IMR-90 (cell line): ENCODE data around the gene NMT1. TPM values are rescaled to one million over a fixed set of nuclear protein-coding genes. Genes with fewer than 3 reads are reported as not detected.
A peak's percentile ranks its signal among the peaks of the same experiment; 100 is the strongest.

ENCODE experiments used
- ATAC-seq: fragments of 200-7000 bp; cut with Tn5 transposase; 2 replicates; pipeline ENCODE4 v1.9.1; 2020; ENCODE audit warnings: low read depth, mild to moderate bottlenecking, moderate library complexity
- BruUV-seq: library from RNA; stranded (reverse); fragments of 400-500 nt; replicated peaks from 2 replicates; lab custom pipeline; 2021; lab: Mats Ljungman, UMichigan
- CTCF ChIA-PET: fragments of 300-600 bp; formaldehyde crosslinking; extraction: SDS; loops from one replicate; lab custom pipeline; 2021; ENCODE audit warnings: antibody characterized with exemption; lab: Yijun Ruan, JAX
- POLR2A ChIA-PET: fragments of 300-600 bp; sonication (Branson Sonifier 250); formaldehyde crosslinking; loops from one replicate; lab custom pipeline; 2022; ENCODE audit warnings: antibody characterized with exemption; ENCODE audit not compliant: unreplicated experiment; lab: Charles Lee
- DNase-seq: peaks from one replicate; pipeline ENCODE4 v3.0.0; 2013
- H2AFZ ChIP-seq: replicated peaks from 2 replicates; pipeline ENCODE3; 2013; ENCODE audit warnings: low read length, mild to moderate bottlenecking; ENCODE audit not compliant: poor library complexity
- H2AK5ac ChIP-seq: 2 replicates; pipeline ENCODE4 v1.6.1; 2013; ENCODE audit warnings: low read depth, low read length, inconsistent platforms
- H2AK9ac ChIP-seq: replicated peaks from 2 replicates; pipeline ENCODE3; 2013; ENCODE audit warnings: mild to moderate bottlenecking, low read depth, low read length, moderate library complexity; ENCODE audit not compliant: poor library complexity
- H2BK120ac ChIP-seq: 2 replicates; pipeline ENCODE4 v1.6.1; 2013; ENCODE audit warnings: low read depth, low read length, inconsistent platforms
- H2BK15ac ChIP-seq: 3 replicates; pipeline ENCODE4 v1.6.1; 2013; ENCODE audit warnings: low read depth, low read length, inconsistent platforms
- H2BK20ac ChIP-seq: 2 replicates; pipeline ENCODE4 v1.6.1; 2013; ENCODE audit warnings: low read depth, mild to moderate bottlenecking, inconsistent platforms, low read length, moderate library complexity
- H2BK5ac ChIP-seq: 2 replicates; pipeline ENCODE4 v1.6.1; 2013; ENCODE audit warnings: mild to moderate bottlenecking, low read depth, low read length, inconsistent platforms; ENCODE audit not compliant: poor library complexity, severe bottlenecking
- H3K14ac ChIP-seq: replicated peaks from 2 replicates; pipeline ENCODE4 v1.6.1; 2013; ENCODE audit warnings: low read depth, low read length, inconsistent platforms
- H3K18ac ChIP-seq: 2 replicates; pipeline ENCODE4 v1.6.1; 2013; ENCODE audit warnings: low read depth, low read length, control low read depth
- H3K23ac ChIP-seq: 2 replicates; pipeline ENCODE4 v1.6.1; 2013; ENCODE audit warnings: low read depth, low read length, inconsistent platforms
- H3K27ac ChIP-seq: 2 replicates; pipeline ENCODE4 v1.5.1; 2013; ENCODE audit warnings: mild to moderate bottlenecking, control low read depth, low read length; ENCODE audit not compliant: insufficient read depth
- H3K27me3 ChIP-seq: 2 replicates; pipeline ENCODE4 v1.6.1; 2013; ENCODE audit warnings: low read length; ENCODE audit not compliant: control insufficient read depth, insufficient read depth
- H3K36me3 ChIP-seq: 2 replicates; pipeline ENCODE4 v1.6.1; 2013; ENCODE audit warnings: low read length, mixed read lengths; ENCODE audit not compliant: control insufficient read depth, insufficient read depth
- H3K4ac ChIP-seq: 2 replicates; pipeline ENCODE4 v1.6.1; 2013; ENCODE audit warnings: low read depth, low read length, inconsistent platforms
- H3K4me1 ChIP-seq: 2 replicates; pipeline ENCODE4 v1.6.1; 2013; ENCODE audit warnings: low read length, mixed read lengths; ENCODE audit not compliant: control insufficient read depth, insufficient read depth
- H3K4me2 ChIP-seq: 2 replicates; pipeline ENCODE4 v1.6.1; 2013; ENCODE audit warnings: low read depth, mild to moderate bottlenecking, control low read depth, low read length, moderate library complexity
- H3K4me3 ChIP-seq: 2 replicates; pipeline ENCODE4 v1.5.1; 2013; ENCODE audit warnings: low read depth, mild to moderate bottlenecking, control low read depth, low read length, moderate library complexity; ENCODE audit not compliant: insufficient read depth
- H3K56ac ChIP-seq: 2 replicates; pipeline ENCODE4 v1.6.1; 2013; ENCODE audit warnings: low read length, inconsistent platforms; ENCODE audit not compliant: insufficient read depth; ENCODE audit errors: extremely low read depth
- H3K79me1 ChIP-seq, 2 experiments: 2 replicates each; pipeline ENCODE4 v1.6.1; 2013; ENCODE audit warnings: low read length in 2 of 2, inconsistent platforms in 1 of 2, low read depth in 1 of 2
- H3K9ac ChIP-seq: 2 replicates; pipeline ENCODE4 v1.6.1; 2013; ENCODE audit warnings: low read depth, low read length, control low read depth
- H3K9me1 ChIP-seq: 2 replicates; pipeline ENCODE4 v1.6.1; 2013; ENCODE audit warnings: low read length, inconsistent platforms; ENCODE audit not compliant: insufficient read depth
- H3K9me3 ChIP-seq: 2 replicates; pipeline ENCODE4 v1.6.1; 2013; ENCODE audit warnings: low read length; ENCODE audit not compliant: control insufficient read depth, insufficient read depth
- H4K20me1 ChIP-seq: 2 replicates; pipeline ENCODE4 v1.6.1; 2013; ENCODE audit warnings: low read length, inconsistent platforms; ENCODE audit not compliant: insufficient read depth
- H4K5ac ChIP-seq: 2 replicates; pipeline ENCODE4 v1.6.1; 2013; ENCODE audit warnings: mild to moderate bottlenecking, low read depth, low read length, control low read depth
- H4K8ac ChIP-seq, 2 experiments: 2 replicates each; pipeline ENCODE4 v1.6.1; 2013; ENCODE audit warnings: low read depth in 2 of 2, low read length in 2 of 2, control low read depth in 1 of 2, inconsistent platforms in 1 of 2
- H4K91ac ChIP-seq: 2 replicates; pipeline ENCODE4 v1.6.1; 2013; ENCODE audit warnings: low read depth, low read length, inconsistent platforms; ENCODE audit not compliant: insufficient read depth
- BHLHE40 ChIP-seq: fragments of 150-350 bp; IDR thresholded peaks from 2 replicates; pipeline ENCODE4 v1.6.1; 2016; ENCODE audit warnings: mild to moderate bottlenecking, low read depth, low read length
- CEBPB ChIP-seq: IDR thresholded peaks from 2 replicates; pipeline ENCODE4 v1.6.1; 2012; ENCODE audit warnings: low read depth, low read length, improper control_type of control experiment
- CHD1 ChIP-seq: IDR thresholded peaks from 2 replicates; pipeline ENCODE4 v1.6.1; 2012; ENCODE audit warnings: low read depth, low read length, improper control_type of control experiment
- CTCF ChIP-seq: conservative IDR thresholded peaks from 2 replicates; pipeline ENCODE4 v1.5.1; 2012; ENCODE audit warnings: mild to moderate bottlenecking, low read depth, low read length, improper control_type of control experiment
- ELK1 ChIP-seq: fragments of 150-350 bp; IDR thresholded peaks from 2 replicates; pipeline ENCODE4 v1.6.1; 2016; ENCODE audit warnings: low read depth, mild to moderate bottlenecking, low read length, moderate library complexity, borderline replicate concordance
- FOS ChIP-seq: fragments of 150-350 bp; IDR thresholded peaks from 2 replicates; pipeline ENCODE4 v1.6.1; 2016; ENCODE audit warnings: low read depth, low read length
- MAFK ChIP-seq: IDR thresholded peaks from 2 replicates; pipeline ENCODE4 v1.6.1; 2012; ENCODE audit warnings: low read depth, low read length, improper control_type of control experiment
- MAZ ChIP-seq: IDR thresholded peaks from 2 replicates; pipeline ENCODE4 v1.6.1; 2012; ENCODE audit warnings: low read depth, mild to moderate bottlenecking, low read length, improper control_type of control experiment, moderate library complexity, borderline replicate concordance
- MXI1 ChIP-seq: IDR thresholded peaks from 2 replicates; pipeline ENCODE4 v1.6.1; 2012; ENCODE audit warnings: low read depth, mild to moderate bottlenecking, low read length, moderate library complexity, borderline replicate concordance
- POLR2A ChIP-seq: IDR thresholded peaks from 2 replicates; pipeline ENCODE4 v1.6.1; 2012; ENCODE audit warnings: mild to moderate bottlenecking, low read depth, low read length
- RAD21 ChIP-seq: IDR thresholded peaks from 2 replicates; pipeline ENCODE4 v1.6.1; 2012; ENCODE audit warnings: low read length, improper control_type of control experiment
- RCOR1 ChIP-seq: IDR thresholded peaks from 2 replicates; pipeline ENCODE4 v1.6.1; 2012; ENCODE audit warnings: mild to moderate bottlenecking, low read length, improper control_type of control experiment; ENCODE audit not compliant: insufficient replicate concordance
- RFX5 ChIP-seq: IDR thresholded peaks from 2 replicates; pipeline ENCODE4 v1.8.0; 2012; ENCODE audit warnings: low read depth, mild to moderate bottlenecking, low read length, moderate library complexity
- SMC3 ChIP-seq: fragments of 150-350 bp; IDR thresholded peaks from 2 replicates; pipeline ENCODE4 v1.6.1; 2016; ENCODE audit warnings: low read depth, mild to moderate bottlenecking, antibody characterized with exemption, low read length, moderate library complexity
- USF2 ChIP-seq: fragments of 150-350 bp; IDR thresholded peaks from 2 replicates; pipeline ENCODE4 v1.6.1; 2017; ENCODE audit warnings: mild to moderate bottlenecking, antibody characterized with exemption, low read length, low read depth
- WGBS, 2 experiments: methylation state at CpG; one replicate each; pipeline versions ENCODE4 v1.1.5 to v1.1.7; 2013; ENCODE audit warnings: missing lambda C conversion rate in 2 of 2; ENCODE audit not compliant: insufficient read length in 1 of 2; ENCODE audit errors: extremely low coverage in 2 of 2; 5-methylcytosine and 5-hydroxymethylcytosine counted together
- dilution Hi-C: fragments of 300-500 bp; cut with HindIII; formaldehyde crosslinking; loops from one replicate; pipeline ENCODE4 v1.14.3; 2018; ENCODE audit warnings: low sequenced_read_pairs; ENCODE audit not compliant: unreplicated experiment
- in situ Hi-C: fragments of 300-500 bp; cut with MboI; formaldehyde crosslinking; loops from 3 replicates; pipeline ENCODE4 v1.14.3; 2019; ENCODE audit warnings: low sequenced_read_pairs, inconsistent platforms, mixed read lengths
- intact Hi-C: fragments of 100-400 bp; cut with micrococcal nuclease; formaldehyde crosslinking; loops from 2 replicates; pipeline ENCODE4 v1.10.0; 2022
- polyA plus RNA-seq, 3 experiments: library from polyadenylated mRNA; depleted of rRNA; stranded (reverse); fragments of >200 nt; gene quantifications; 2 replicates each; pipeline ENCODE4 v1.2.3, GENCODE V29; 2012; ENCODE audit warnings: low replicate concordance in 1 of 3
- total RNA-seq: library from RNA; depleted of rRNA; stranded (reverse); fragments of >200 nt; gene quantifications from 2 replicates; pipeline ENCODE4 v1.2.3, GENCODE V29; 2012

Gene NMT1
- total and polyA plus RNA-seq, 2 of the 4 experiments (the other 2 are of a cell fraction) = 38.0 to 60.6 TPM

- Histone ChIP-seq H3K56ac (no peak overlapping the region; the same call in 1 of the 2 replicates), H3K27me3 (no peaks in the 10 kb centered on the region), H3K79me1 (peaks cover 55 to 83% of the 10 kb centered on the region in 2 experiments), H2AK9ac (peak overlapping the region; percentile 44), H4K5ac (0 out of 2 replicates have a peak overlapping the region, but pooled peaks have one; percentile 24), H3K9ac (no peak overlapping the region), H2AFZ (peak overlapping the region; percentile 51), H3K27ac (no peak overlapping the region), H3K9me3 (no peaks in the 10 kb centered on the region), H2BK15ac (no peak overlapping the region), H3K4me2 (no peak overlapping the region), H3K4me3 (no peak overlapping the region), H4K91ac (no peak overlapping the region), H4K20me1 (peaks cover 6% of the 10 kb centered on the region), H3K23ac (peak overlapping the region; percentile 88; the same call in 1 of the 2 replicates), H3K14ac (peak overlapping the region; percentile 68; the same call in 1 of the 2 replicates), H2BK20ac (no peak overlapping the region), H2BK5ac (peak overlapping the region; percentile 71), H3K4ac (peak overlapping the region; percentile 43), H2BK120ac (no peak overlapping the region), H3K4me1 (peaks cover 15% of the 10 kb centered on the region), H2AK5ac (peak overlapping the region; percentile 36; the same call in 1 of the 2 replicates), H3K36me3 (0 out of 2 replicates have a peak, but pooled peaks cover 2% of the 10 kb centered on the region), H4K8ac (0 out of 4 replicates have a peak overlapping the region, but pooled peaks of 1 of the 2 experiments have one; percentile 12), H3K18ac (no peak overlapping the region), H3K9me1 (peaks cover 22% of the 10 kb centered on the region)
- intact Hi-C loops = no loop called here
- ChIA-PET CTCF (interaction anchor here (1.1 to 1.6 kb wide), 2 partner anchors 89 to 127 kb away, joined by 3 to 4 read pairs; partner anchors contain the start of gene ACBD4), POLR2A (no interaction called here)
- BruUV-seq = no TSS peak
- in situ Hi-C loops = no loop called here
- WGBS, 2 experiments = no CpG with 5 or more reads among the region's 9 CpGs
- dilution Hi-C loops = no loop called here
- ATAC-seq = no peak
- DNase-seq = peak; percentile 51
- TF ChIP-seq RCOR1 (no peak), MAZ (no peak), SMC3 (no peak), MXI1 (no peak), USF2 (no peak), CTCF (no peak), FOS (no peak), POLR2A (no peak), RAD21 (no peak), RFX5 (no peak), MAFK (no peak), ELK1 (no peak), BHLHE40 (no peak), CHD1 (no peak), CEBPB (no peak)
Observed at GRCh38 chr17:45046537-45047125, 14.5 kb upstream of the NMT1 start.
